ENCODE data around the gene EDRF1.

DNA sequence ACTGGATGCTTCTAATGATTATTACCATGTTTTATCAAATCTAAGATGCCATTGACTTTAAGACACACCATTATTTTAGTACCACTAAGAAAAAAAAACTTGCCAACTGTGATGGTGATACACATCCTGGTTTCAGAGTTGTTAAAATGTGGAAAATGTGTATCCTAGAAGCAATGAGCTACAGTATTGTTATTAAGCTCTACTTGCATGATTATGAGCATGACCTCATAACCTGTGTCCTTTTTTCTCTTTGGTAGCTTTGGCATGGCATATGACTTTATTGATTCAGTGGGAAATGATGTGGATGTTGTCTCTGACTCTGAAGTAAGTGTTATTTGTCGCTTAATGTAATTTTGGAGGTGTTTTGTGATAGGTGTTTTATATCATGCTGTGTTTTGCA is 3.3 kb downstream of the EDRF1 start:
- TF ChIP-seq, protein P1, sequence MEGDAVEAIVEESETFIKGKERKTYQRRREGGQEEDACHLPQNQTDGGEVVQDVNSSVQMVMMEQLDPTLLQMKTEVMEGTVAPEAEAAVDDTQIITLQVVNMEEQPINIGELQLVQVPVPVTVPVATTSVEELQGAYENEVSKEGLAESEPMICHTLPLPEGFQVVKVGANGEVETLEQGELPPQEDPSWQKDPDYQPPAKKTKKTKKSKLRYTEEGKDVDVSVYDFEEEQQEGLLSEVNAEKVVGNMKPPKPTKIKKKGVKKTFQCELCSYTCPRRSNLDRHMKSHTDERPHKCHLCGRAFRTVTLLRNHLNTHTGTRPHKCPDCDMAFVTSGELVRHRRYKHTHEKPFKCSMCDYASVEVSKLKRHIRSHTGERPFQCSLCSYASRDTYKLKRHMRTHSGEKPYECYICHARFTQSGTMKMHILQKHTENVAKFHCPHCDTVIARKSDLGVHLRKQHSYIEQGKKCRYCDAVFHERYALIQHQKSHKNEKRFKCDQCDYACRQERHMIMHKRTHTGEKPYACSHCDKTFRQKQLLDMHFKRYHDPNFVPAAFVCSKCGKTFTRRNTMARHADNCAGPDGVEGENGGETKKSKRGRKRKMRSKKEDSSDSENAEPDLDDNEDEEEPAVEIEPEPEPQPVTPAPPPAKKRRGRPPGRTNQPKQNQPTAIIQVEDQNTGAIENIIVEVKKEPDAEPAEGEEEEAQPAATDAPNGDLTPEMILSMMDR (IDR thresholded peaks at IDR 0.05; ENCODE audit: low read depth, low read length), result no peak
- no peak for TF ChIP-seq POLR2A (IDR thresholded peaks at IDR 0.05; ENCODE audit: extremely low read depth, insufficient read length)
